ENCODE measurements around the gene RPL13A.
"Not testable (repeated sequence)": the region's sequence is repeated elsewhere in the genome, so short reads cannot be mapped to it uniquely, and the experiment has no call there.

Gene RPL13A

GRCh38 chr19:49469828-49470614 is 17.4 kb upstream of the RPL13A start:
- Histone ChIP-seq H3K4me3 (ENCODE audit: low read depth in 1 of 2, low read length in 2 of 2) (no peak overlapping the region), H3K36me3 (ENCODE audit: control insufficient read depth in 1 of 2, insufficient read depth in 2 of 2, low read length in 2 of 2) (peaks cover 0 to 17% of the 10 kb centered on the region in 2 donors), H3K27me3 (ENCODE audit: control insufficient read depth in 1 of 2, insufficient read depth in 2 of 2, low read length in 2 of 2) (no peaks in the 10 kb centered on the region), H3K9ac (ENCODE audit: low read depth in 1 of 2, low read length in 2 of 2) (no peak overlapping the region), H3K4me1 (ENCODE audit: control insufficient read depth in 1 of 2, insufficient read depth in 2 of 2, low read length in 2 of 2) (peaks cover 8 to 13% of the 10 kb centered on the region in 2 donors), H3K27ac (ENCODE audit: low read depth, low read length) (peak overlapping the region; percentile 56), H3K9me3 (ENCODE audit: control insufficient read depth in 1 of 2, low read length in 2 of 2) (no peaks in the 10 kb centered on the region)

GRCh38 chr19:49470615-49470978 is 16.8 kb upstream of the RPL13A start:
- peaks cover 8 to 13% of the 10 kb centered on the region in 2 donors for H3K4me1 ChIP-seq (ENCODE audit: control insufficient read depth in 1 of 2, insufficient read depth in 2 of 2, low read length in 2 of 2)
- no peak overlapping the region for H3K4me3 ChIP-seq (ENCODE audit: low read depth in 1 of 2, low read length in 2 of 2)
- H3K9ac ChIP-seq (ENCODE audit: low read depth in 1 of 2, low read length in 2 of 2) = no peak overlapping the region
- no peaks in the 10 kb centered on the region for H3K27me3 ChIP-seq (ENCODE audit: control insufficient read depth in 1 of 2, insufficient read depth in 2 of 2, low read length in 2 of 2)
- H3K9me3 ChIP-seq (ENCODE audit: control insufficient read depth in 1 of 2, low read length in 2 of 2) = no peaks in the 10 kb centered on the region
- H3K27ac ChIP-seq (ENCODE audit: low read depth, low read length) = no peak overlapping the region
- peaks cover 0 to 16% of the 10 kb centered on the region in 2 donors for H3K36me3 ChIP-seq (ENCODE audit: control insufficient read depth in 1 of 2, insufficient read depth in 2 of 2, low read length in 2 of 2)

- H3K4me1 ChIP-seq (ENCODE audit: control insufficient read depth in 1 of 2, insufficient read depth in 2 of 2, low read length in 2 of 2) = peaks cover 8 to 13% of the 10 kb centered on the region in 2 donors
- H3K36me3 ChIP-seq (ENCODE audit: control insufficient read depth in 1 of 2, insufficient read depth in 2 of 2, low read length in 2 of 2) = peaks cover 0 to 7% of the 10 kb centered on the region in 2 donors
- H3K4me3 ChIP-seq (ENCODE audit: low read depth in 1 of 2, low read length in 2 of 2) = no peak overlapping the region
- no peak overlapping the region for H3K9ac ChIP-seq (ENCODE audit: low read depth in 1 of 2, low read length in 2 of 2)
- H3K9me3 ChIP-seq (ENCODE audit: control insufficient read depth in 1 of 2, low read length in 2 of 2) = no peaks in the 10 kb centered on the region
- H3K27me3 ChIP-seq (ENCODE audit: control insufficient read depth in 1 of 2, insufficient read depth in 2 of 2, low read length in 2 of 2) = no peaks in the 10 kb centered on the region
- H3K27ac ChIP-seq (ENCODE audit: low read depth, low read length) = no peak overlapping the region
Measured at GRCh38 chr19:49472936-49473335, 14.5 kb upstream of the RPL13A start.

- H3K27ac ChIP-seq (ENCODE audit: low read depth, low read length); H3K27me3 ChIP-seq (ENCODE audit: control insufficient read depth in 1 of 2, insufficient read depth in 2 of 2, low read length in 2 of 2); H3K9me3 ChIP-seq (ENCODE audit: control insufficient read depth in 1 of 2, low read length in 2 of 2); H3K36me3 ChIP-seq (ENCODE audit: control insufficient read depth in 1 of 2, insufficient read depth in 2 of 2, low read length in 2 of 2): not testable (repeated sequence)
- H3K9ac ChIP-seq (ENCODE audit: low read depth in 1 of 2, low read length in 2 of 2) = peak overlapping the region; percentile 55 to 60
- peak overlapping the region; percentile 67 to 81 for H3K4me3 ChIP-seq (ENCODE audit: low read depth in 1 of 2, low read length in 2 of 2)
- H3K4me1 ChIP-seq (ENCODE audit: control insufficient read depth in 1 of 2, insufficient read depth in 2 of 2, low read length in 2 of 2) = peaks cover 8 to 13% of the 10 kb centered on the region in 2 donors
Measured at GRCh38 chr19:49473501-49473867, 13.9 kb upstream of the RPL13A start.

GRCh38 chr19:49473868-49474541 is 13.4 kb upstream of the RPL13A start, which contains the start of gene FLT3LG:
Gene FLT3LG, plus strand, starts transcription at chr19:49474215. Its CDS starts 425 bp downstream, at chr19:49474640.
- peaks cover 8 to 13% of the 10 kb centered on the region in 2 donors for H3K4me1 ChIP-seq (ENCODE audit: control insufficient read depth in 1 of 2, insufficient read depth in 2 of 2, low read length in 2 of 2)
- peak within 1 kb of the TSS; percentile 73 for H3K27ac ChIP-seq (ENCODE audit: low read depth, low read length)
- peak within 1 kb of the TSS; percentile 67 to 81 for H3K4me3 ChIP-seq (ENCODE audit: low read depth in 1 of 2, low read length in 2 of 2)
- H3K9me3 ChIP-seq (ENCODE audit: control insufficient read depth in 1 of 2, low read length in 2 of 2) = no peaks in the 10 kb centered on the region
- H3K9ac ChIP-seq (ENCODE audit: low read depth in 1 of 2, low read length in 2 of 2) = peak within 1 kb of the TSS; percentile 60 to 82
- H3K27me3 ChIP-seq (ENCODE audit: control insufficient read depth in 1 of 2, insufficient read depth in 2 of 2, low read length in 2 of 2) = no peaks in the 10 kb centered on the region
- peaks cover 0 to 7% of the 10 kb centered on the region in 2 donors for H3K36me3 ChIP-seq (ENCODE audit: control insufficient read depth in 1 of 2, insufficient read depth in 2 of 2, low read length in 2 of 2)

- Histone ChIP-seq H3K36me3 (ENCODE audit: control insufficient read depth in 1 of 2, insufficient read depth in 2 of 2, low read length in 2 of 2) (peaks cover 0 to 7% of the 10 kb centered on the region in 2 donors), H3K9ac (ENCODE audit: low read depth in 1 of 2, low read length in 2 of 2) (peak overlapping the region; percentile 60 to 82), H3K4me1 (ENCODE audit: control insufficient read depth in 1 of 2, insufficient read depth in 2 of 2, low read length in 2 of 2) (peaks cover 8 to 13% of the 10 kb centered on the region in 2 donors), H3K9me3 (ENCODE audit: control insufficient read depth in 1 of 2, low read length in 2 of 2) (no peaks in the 10 kb centered on the region), H3K27ac (ENCODE audit: low read depth, low read length) (peak overlapping the region; percentile 73), H3K27me3 (ENCODE audit: control insufficient read depth in 1 of 2, insufficient read depth in 2 of 2, low read length in 2 of 2) (no peaks in the 10 kb centered on the region), H3K4me3 (ENCODE audit: low read depth in 1 of 2, low read length in 2 of 2) (peak overlapping the region; percentile 67 to 81)
Measured at GRCh38 chr19:49474542-49474924, 12.9 kb upstream of the RPL13A start.

GRCh38 chr19:49475191-49475917 is 12.1 kb upstream of the RPL13A start:
- Histone ChIP-seq H3K27ac (ENCODE audit: low read depth, low read length) (no peak overlapping the region), H3K9me3 (ENCODE audit: control insufficient read depth in 1 of 2, low read length in 2 of 2) (no peaks in the 10 kb centered on the region), H3K4me3 (ENCODE audit: low read depth in 1 of 2, low read length in 2 of 2) (peak overlapping the region; percentile 67 to 81), H3K36me3 (ENCODE audit: control insufficient read depth in 1 of 2, insufficient read depth in 2 of 2, low read length in 2 of 2) (peaks cover 0 to under 1% of the 10 kb centered on the region in 2 donors), H3K4me1 (ENCODE audit: control insufficient read depth in 1 of 2, insufficient read depth in 2 of 2, low read length in 2 of 2) (peaks cover 4 to 11% of the 10 kb centered on the region in 2 donors), H3K9ac (ENCODE audit: low read depth in 1 of 2, low read length in 2 of 2) (peak overlapping the region; percentile 60 to 82), H3K27me3 (ENCODE audit: control insufficient read depth in 1 of 2, insufficient read depth in 2 of 2, low read length in 2 of 2) (no peaks in the 10 kb centered on the region)

- H3K27ac ChIP-seq (ENCODE audit: low read depth, low read length) = no peak overlapping the region
Measured at GRCh38 chr19:49475995-49476880, 11.2 kb upstream of the RPL13A start.

GRCh38 chr19:49479975-49480628 is 7.3 kb upstream of the RPL13A start:
- no peak overlapping the region for H3K4me3 ChIP-seq (ENCODE audit: low read depth in 1 of 2, low read length in 2 of 2)
- H3K9ac ChIP-seq (ENCODE audit: low read depth in 1 of 2, low read length in 2 of 2) = no peak overlapping the region
- no peaks in the 10 kb centered on the region for H3K4me1 ChIP-seq (ENCODE audit: control insufficient read depth in 1 of 2, insufficient read depth in 2 of 2, low read length in 2 of 2)
- H3K9me3 ChIP-seq (ENCODE audit: control insufficient read depth in 1 of 2, low read length in 2 of 2) = no peaks in the 10 kb centered on the region
- no peaks in the 10 kb centered on the region for H3K27me3 ChIP-seq (ENCODE audit: control insufficient read depth in 1 of 2, insufficient read depth in 2 of 2, low read length in 2 of 2)
- no peaks in the 10 kb centered on the region for H3K36me3 ChIP-seq (ENCODE audit: control insufficient read depth in 1 of 2, insufficient read depth in 2 of 2, low read length in 2 of 2)
- no peak overlapping the region for H3K27ac ChIP-seq (ENCODE audit: low read depth, low read length)

More at GRCh38 chr19:49475995-49476880, 11.2 kb upstream of the RPL13A start:
- H3K4me3 ChIP-seq (ENCODE audit: low read depth in 1 of 2, low read length in 2 of 2) = peak overlapping the region in 1 of 2 donors; percentile 81
- peak overlapping the region in 1 of 2 donors; percentile 6 for H3K9ac ChIP-seq (ENCODE audit: low read depth in 1 of 2, low read length in 2 of 2)
- H3K27me3 ChIP-seq (ENCODE audit: control insufficient read depth in 1 of 2, insufficient read depth in 2 of 2, low read length in 2 of 2) = no peaks in the 10 kb centered on the region
- H3K36me3 ChIP-seq (ENCODE audit: control insufficient read depth in 1 of 2, insufficient read depth in 2 of 2, low read length in 2 of 2) = no peaks in the 10 kb centered on the region
- no peaks in the 10 kb centered on the region for H3K9me3 ChIP-seq (ENCODE audit: control insufficient read depth in 1 of 2, low read length in 2 of 2)
- H3K4me1 ChIP-seq (ENCODE audit: control insufficient read depth in 1 of 2, insufficient read depth in 2 of 2, low read length in 2 of 2) = peaks cover 4 to 8% of the 10 kb centered on the region in 2 donors
